CD14-positive monocyte (primary cell): ENCODE data around the gene FHL5. TPM values are rescaled to one million over a fixed set of nuclear protein-coding genes. Genes with fewer than 3 reads are reported as not detected.

ENCODE experiments used
- DNase-seq, 3 donors: peaks; one replicate each; pipeline ENCODE4 v3.0.0-alpha.2; 2011 to 2022
- H2AFZ ChIP-seq: 2 replicates; pipeline ENCODE4 v1.6.0; 2012; ENCODE audit warnings: mild to moderate bottlenecking, low read depth, low read length, inconsistent platforms; ENCODE audit not compliant: insufficient read depth, poor library complexity, severe bottlenecking
- H3K27ac ChIP-seq, 2 donors: 1 replicate in 1 of 2; 2 replicates in 1 of 2; pipeline ENCODE4 v1.5.1; 2012 to 2013; ENCODE audit warnings: low read length in 2 of 2, control low read depth in 1 of 2, inconsistent platforms in 1 of 2, low read depth in 1 of 2, mild to moderate bottlenecking in 1 of 2
- H3K27me3 ChIP-seq, 2 donors: one replicate each; pipeline versions ENCODE4 v1.6.0 to v1.6.1; 2011 to 2013; ENCODE audit warnings: low read length in 2 of 2; ENCODE audit not compliant: control insufficient read depth in 2 of 2, insufficient read depth in 2 of 2
- H3K36me3 ChIP-seq, 2 donors: replicated peaks in 1 of 2; 1 replicate in 1 of 2; 2 replicates in 1 of 2; pipeline versions ENCODE4 v1.5.1 to v1.6.1; 2012 to 2013; ENCODE audit warnings: low read length in 2 of 2, control low read depth in 1 of 2, inconsistent platforms in 1 of 2, mild to moderate bottlenecking in 1 of 2; ENCODE audit not compliant: insufficient read depth in 2 of 2, control insufficient read depth in 1 of 2
- H3K4me1 ChIP-seq, 2 donors: 1 replicate in 1 of 2; 2 replicates in 1 of 2; pipeline versions ENCODE4 v1.5.1 to v1.6.1; 2012 to 2013; ENCODE audit warnings: low read length in 2 of 2, control low read depth in 1 of 2, inconsistent platforms in 1 of 2, mild to moderate bottlenecking in 1 of 2, moderate library complexity in 1 of 2; ENCODE audit not compliant: insufficient read depth in 2 of 2, control insufficient read depth in 1 of 2
- H3K4me2 ChIP-seq: replicated peaks from 2 replicates; pipeline ENCODE3; 2012; ENCODE audit warnings: low read length, moderate library complexity, mild to moderate bottlenecking; ENCODE audit not compliant: poor library complexity, severe bottlenecking; ENCODE audit errors: extremely low read depth
- H3K4me3 ChIP-seq, 3 experiments: fragments of 200-600 bp in 1 of 3; sonication (generic) in 1 of 3; replicated peaks in 1 of 3; 1 replicate in 2 of 3; 2 replicates in 1 of 3; pipeline ENCODE4 v1.5.1; 2011 to 2013; ENCODE audit warnings: low read length in 3 of 3, mild to moderate bottlenecking in 3 of 3, control low read depth in 2 of 3, low read depth in 2 of 3, inconsistent platforms in 1 of 3, moderate library complexity in 1 of 3
- H3K79me2 ChIP-seq: 2 replicates; pipeline ENCODE4 v1.6.0; 2012; ENCODE audit warnings: mild to moderate bottlenecking, control low read depth, inconsistent platforms, low read length, moderate library complexity; ENCODE audit not compliant: insufficient read depth
- H3K9ac ChIP-seq: 2 replicates; pipeline ENCODE4 v1.6.0; 2017; ENCODE audit warnings: low read length, mild to moderate bottlenecking; ENCODE audit not compliant: insufficient read depth, poor library complexity, severe bottlenecking
- H3K9me3 ChIP-seq, 2 donors: replicated peaks in 1 of 2; 1 replicate in 1 of 2; 2 replicates in 1 of 2; pipeline versions ENCODE4 v1.5.1 to v1.6.1; 2012 to 2013; ENCODE audit warnings: low read length in 2 of 2, control low read depth in 1 of 2; ENCODE audit not compliant: control insufficient read depth in 1 of 2, insufficient read depth in 1 of 2
- H4K20me1 ChIP-seq: 2 replicates; pipeline ENCODE4 v1.6.0; 2012; ENCODE audit warnings: mild to moderate bottlenecking, low read length, control low read depth, moderate library complexity; ENCODE audit not compliant: insufficient read depth
- H3K27ac Mint-ChIP-seq, 7 donors: one replicate each; pipeline ENCODE4 v1.8.0; 2020; ENCODE audit warnings: mild to moderate bottlenecking in 7 of 7, mixed read lengths in 7 of 7, moderate library complexity in 6 of 7, inconsistent platforms in 2 of 7
- H3K27me3 Mint-ChIP-seq, 3 donors: one replicate each; pipeline ENCODE4 v1.8.0; 2021 to 2022; ENCODE audit warnings: low read depth in 3 of 3, mild to moderate bottlenecking in 3 of 3, mixed read lengths in 3 of 3, moderate library complexity in 3 of 3, inconsistent platforms in 1 of 3
- H3K36me3 Mint-ChIP-seq, 2 donors: one replicate each; pipeline ENCODE4 v1.8.0; 2020; ENCODE audit warnings: mixed read lengths in 2 of 2, inconsistent platforms in 1 of 2, mild to moderate bottlenecking in 1 of 2
- H3K4me1 Mint-ChIP-seq: one replicate; pipeline ENCODE4 v1.8.0; 2020; ENCODE audit warnings: mild to moderate bottlenecking, mixed read lengths
- H3K4me3 Mint-ChIP-seq, 2 donors: one replicate each; pipeline ENCODE4 v1.8.0; 2020; ENCODE audit warnings: mild to moderate bottlenecking in 2 of 2, mixed read lengths in 2 of 2, moderate library complexity in 1 of 2
- H3K9me3 Mint-ChIP-seq, 7 donors: one replicate each; pipeline ENCODE4 v1.8.0; 2020 to 2022; ENCODE audit warnings: mixed read lengths in 7 of 7, mild to moderate bottlenecking in 6 of 7, moderate library complexity in 6 of 7, inconsistent platforms in 2 of 7
- CTCF ChIP-seq: fragments of 200-600 bp; IDR thresholded peaks from one replicate; pipeline ENCODE4 v1.8.0; 2022; ENCODE audit warnings: antibody characterized with exemption, mild to moderate bottlenecking
- WGBS: methylation state at CpG from one replicate; pipeline ENCODE4 v1.1.5; 2013; ENCODE audit warnings: missing lambda C conversion rate; ENCODE audit not compliant: insufficient coverage; 5-methylcytosine and 5-hydroxymethylcytosine counted together
- intact Hi-C, 2 donors: fragments of 100-400 bp; cut with micrococcal nuclease; formaldehyde crosslinking; loops; one replicate each; pipeline versions ENCODE4 v1.15.0 to v1.15.1; 2023
- polyA plus RNA-seq, 3 donors: library from polyadenylated mRNA; depleted of rRNA in 1 of 3; unstranded in 2 of 3; stranded (reverse) in 1 of 3; fragments of 300-500 nt in 2 of 3; fragments of >200 nt in 1 of 3; fragmentation: Illumina TruSeq in 2 of 3; gene quantifications; 1 replicate in 2 of 3; 2 replicates in 1 of 3; pipeline ENCODE4 v1.2.3, GENCODE V29; 2012 to 2021

FHL5 gene
- polyA plus RNA-seq, 3 donors, result not detected

- Histone ChIP-seq H3K4me3 (no peak overlapping the region), H3K4me1 (no peaks in the 10 kb centered on the region), H3K27ac (no peak overlapping the region), H4K20me1 (no peaks in the 10 kb centered on the region), H3K79me2 (no peaks in the 10 kb centered on the region), H3K9me3 (no peaks in the 10 kb centered on the region), H3K9ac (no peak overlapping the region), H3K36me3 (no peaks in the 10 kb centered on the region), H2AFZ (no peak overlapping the region), H3K4me2 (no peak overlapping the region), H3K27me3 (no peaks in the 10 kb centered on the region)
- peaks cover 0 to 4% (median under 1%) of the 10 kb centered on the region in 3 donors for H3K27me3 Mint-ChIP-seq
- WGBS, result no CpG with 5 or more reads among the region's 1 CpG
- intact Hi-C loops, result no loop called here
- no peak for TF ChIP-seq CTCF
- no peak for DNase-seq
- H3K27ac Mint-ChIP-seq, result no peak overlapping the region
- peaks cover 0 to 5% (median 0%) of the 10 kb centered on the region in 7 donors for H3K9me3 Mint-ChIP-seq
- no peak overlapping the region for H3K4me3 Mint-ChIP-seq
- H3K36me3 Mint-ChIP-seq, result no peaks in the 10 kb centered on the region
- no peaks in the 10 kb centered on the region for H3K4me1 Mint-ChIP-seq
Measured at GRCh38 chr6:96651816-96652215, 88.9 kb downstream of the FHL5 start.

- Mint-ChIP-seq H3K4me3 (no peak overlapping the region), H3K4me1 (no peaks in the 10 kb centered on the region), H3K27me3 (peaks cover 0 to 4% (median 0%) of the 10 kb centered on the region in 3 donors), H3K27ac (no peak overlapping the region), H3K36me3 (no peaks in the 10 kb centered on the region), H3K9me3 (peaks cover 0 to 9% (median 0%) of the 10 kb centered on the region in 7 donors)
- DNase-seq, result no peak
- Histone ChIP-seq H2AFZ (no peak overlapping the region), H4K20me1 (no peaks in the 10 kb centered on the region), H3K27me3 (no peaks in the 10 kb centered on the region), H3K27ac (no peak overlapping the region), H3K4me2 (no peak overlapping the region), H3K9me3 (peaks cover 0 to 5% of the 10 kb centered on the region in 2 donors), H3K4me3 (no peak overlapping the region), H3K9ac (no peak overlapping the region), H3K79me2 (no peaks in the 10 kb centered on the region), H3K36me3 (no peaks in the 10 kb centered on the region), H3K4me1 (no peaks in the 10 kb centered on the region)
- WGBS, result 100% methylated on average over 1 of the region's 2 CpGs
- intact Hi-C loops, result no loop called here
- TF ChIP-seq CTCF, result no peak
Measured at GRCh38 chr6:96652552-96652951, 89.6 kb downstream of the FHL5 start.
